ENCODE results near the gene PLA2G4C. TPM values are rescaled to one million over a fixed set of nuclear protein-coding genes. Genes with fewer than 3 reads are reported as not detected.
"Not testable (repeated sequence)": the region's sequence is repeated elsewhere in the genome, so short reads cannot be mapped to it uniquely, and the experiment has no call there.

Gene PLA2G4C
- total RNA-seq, 1 donor: 6.3 TPM

- no peak for TF ChIP-seq CTCF (IDR thresholded peaks at IDR 0.05; ENCODE audit: insufficient read depth, low read length)
- DNase-seq (ENCODE audit: low read depth): no peak
- H3K4me3 ChIP-seq (ENCODE audit: low read depth, low read length): no peak overlapping the region
These were observed 14.9 kb downstream of the PLA2G4C start for GRCh38 chr19:48095612-48096175.

GRCh38 chr19:48094855-48095203, 15.8 kb downstream of the PLA2G4C start:
- H3K4me3 ChIP-seq (ENCODE audit: low read depth, low read length): no peak overlapping the region
- TF ChIP-seq CTCF (IDR thresholded peaks at IDR 0.05; ENCODE audit: insufficient read depth, low read length): no peak
- DNase-seq (ENCODE audit: low read depth): no peak

GRCh38 chr19:48094129-48094854, 16.3 kb downstream of the PLA2G4C start:
- H3K4me3 ChIP-seq (ENCODE audit: low read depth, low read length): no peak overlapping the region
- no peak for DNase-seq (ENCODE audit: low read depth)
- no peak for TF ChIP-seq CTCF (IDR thresholded peaks at IDR 0.05; ENCODE audit: insufficient read depth, low read length)

DNA sequence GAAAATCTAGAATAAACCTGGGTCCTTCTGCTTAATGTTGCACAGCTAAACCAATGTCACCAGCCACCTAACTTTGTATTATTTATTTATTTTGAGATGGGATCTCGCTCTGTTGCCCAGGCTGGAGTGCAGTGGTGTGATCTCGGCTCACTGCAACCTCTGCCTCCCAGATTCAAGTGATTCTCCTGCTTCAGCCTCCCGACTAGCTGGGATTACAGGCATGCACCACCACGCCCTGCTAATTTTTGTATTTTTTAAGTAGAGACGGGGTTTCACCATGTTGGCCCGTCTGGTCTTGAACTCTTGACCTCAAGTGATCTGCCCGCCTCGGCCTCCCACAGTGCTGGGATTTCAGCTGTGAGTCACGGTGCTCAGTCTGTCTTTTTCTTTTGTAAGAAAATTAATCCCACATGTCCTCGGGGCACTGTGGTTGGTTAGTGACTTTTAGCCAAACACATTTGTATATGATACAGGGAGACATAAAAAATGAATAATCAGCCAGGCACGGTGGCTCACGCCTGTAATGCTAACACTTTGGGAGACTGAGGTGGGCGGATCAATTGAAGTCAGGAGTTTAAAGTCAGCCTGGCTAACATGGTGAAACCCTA, 19.4 kb downstream of the PLA2G4C start:
- not testable (repeated sequence) for H3K4me3 ChIP-seq (ENCODE audit: low read depth, low read length)
- DNase-seq (ENCODE audit: low read depth): peak; percentile 96

- no peak for DNase-seq (ENCODE audit: low read depth)
- no peak for TF ChIP-seq CTCF (IDR thresholded peaks at IDR 0.05; ENCODE audit: insufficient read depth, low read length)
These were observed 20.3 kb downstream of the PLA2G4C start for GRCh38 chr19:48090281-48090802.

GRCh38 chr19:48088991-48089390, 21.6 kb downstream of the PLA2G4C start:
- not testable (repeated sequence) for DNase-seq (ENCODE audit: low read depth)

More at GRCh38 chr19:48090281-48090802, 20.3 kb downstream of the PLA2G4C start:
- H3K4me3 ChIP-seq (ENCODE audit: low read depth, low read length): no peak overlapping the region

GRCh38 chr19:48085904-48086864, 24.4 kb downstream of the PLA2G4C start:
- no peak for DNase-seq (ENCODE audit: low read depth)
- TF ChIP-seq CTCF (IDR thresholded peaks at IDR 0.05; ENCODE audit: insufficient read depth, low read length): no peak
- H3K4me3 ChIP-seq (ENCODE audit: low read depth, low read length): no peak overlapping the region

More at GRCh38 chr19:48088991-48089390, 21.6 kb downstream of the PLA2G4C start:
- H3K4me3 ChIP-seq (ENCODE audit: low read depth, low read length): not testable (repeated sequence)
